OCI-LY7 (cell line): ENCODE results near the gene HOXC11.

Experiments
- CTCF ChIP-seq: fragments of 200-600 bp; sonication (generic); conservative IDR thresholded peaks from 2 replicates; pipeline ENCODE4 v1.5.1; 2014; ENCODE audit warnings: mild to moderate bottlenecking, antibody characterized with exemption, low read length, moderate library complexity, mixed read lengths
- EZH2phosphoT487 ChIP-seq: fragments of 200-600 bp; sonication (generic); IDR thresholded peaks from 2 replicates; pipeline ENCODE4 v1.6.1; 2018; ENCODE audit warnings: low read depth, borderline replicate concordance, mild to moderate bottlenecking, mixed run types, antibody characterized with exemption, low read length, moderate library complexity, mixed read lengths

DNA sequence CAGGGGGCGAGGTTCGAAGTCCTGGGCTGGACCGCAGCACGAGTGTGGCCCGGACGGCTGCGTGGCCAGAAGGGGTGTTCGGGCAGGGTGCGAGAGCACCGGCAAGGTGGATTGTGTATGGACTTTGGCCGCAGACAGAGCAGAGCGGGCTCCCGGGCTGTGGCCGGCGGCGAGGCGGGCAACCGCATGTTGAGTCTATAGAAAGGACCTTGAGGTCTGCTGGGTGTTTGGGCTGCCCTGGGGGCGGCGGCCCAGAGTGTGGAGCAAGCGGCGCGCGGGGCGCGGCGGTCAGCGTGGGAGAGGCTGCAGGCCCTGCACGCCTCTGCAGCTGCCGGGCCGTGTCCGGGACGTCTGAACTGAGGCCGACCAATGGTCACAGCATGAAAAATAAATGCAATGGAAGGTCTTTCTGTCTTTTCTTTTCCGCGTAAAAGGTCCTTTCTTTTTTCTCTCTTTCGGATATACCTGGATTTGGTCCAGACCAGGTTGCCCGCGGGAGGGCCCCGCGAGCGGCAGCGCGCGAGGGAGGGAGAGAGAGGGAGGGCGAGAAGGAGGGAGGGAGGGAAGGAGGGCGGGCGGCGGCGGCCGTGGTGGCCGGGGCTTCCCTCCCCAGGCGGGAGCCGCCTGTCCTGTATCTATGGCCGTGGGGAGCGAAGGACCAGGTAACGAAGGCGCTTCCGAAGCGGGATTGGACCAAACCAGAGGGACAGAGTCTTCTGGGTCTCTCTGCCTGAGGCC is 21.5 kb downstream of the HOXC11 start:
- TF ChIP-seq CTCF (no peak), EZH2phosphoT487 (no peak)
